Measurements from ENCODE around the gene GADL1. TPM values are rescaled to one million over a fixed set of nuclear protein-coding genes. Genes with fewer than 3 reads are reported as not detected.

The GADL1 gene
- total RNA-seq, 3 donors from 2014 or later = not detected

DNA sequence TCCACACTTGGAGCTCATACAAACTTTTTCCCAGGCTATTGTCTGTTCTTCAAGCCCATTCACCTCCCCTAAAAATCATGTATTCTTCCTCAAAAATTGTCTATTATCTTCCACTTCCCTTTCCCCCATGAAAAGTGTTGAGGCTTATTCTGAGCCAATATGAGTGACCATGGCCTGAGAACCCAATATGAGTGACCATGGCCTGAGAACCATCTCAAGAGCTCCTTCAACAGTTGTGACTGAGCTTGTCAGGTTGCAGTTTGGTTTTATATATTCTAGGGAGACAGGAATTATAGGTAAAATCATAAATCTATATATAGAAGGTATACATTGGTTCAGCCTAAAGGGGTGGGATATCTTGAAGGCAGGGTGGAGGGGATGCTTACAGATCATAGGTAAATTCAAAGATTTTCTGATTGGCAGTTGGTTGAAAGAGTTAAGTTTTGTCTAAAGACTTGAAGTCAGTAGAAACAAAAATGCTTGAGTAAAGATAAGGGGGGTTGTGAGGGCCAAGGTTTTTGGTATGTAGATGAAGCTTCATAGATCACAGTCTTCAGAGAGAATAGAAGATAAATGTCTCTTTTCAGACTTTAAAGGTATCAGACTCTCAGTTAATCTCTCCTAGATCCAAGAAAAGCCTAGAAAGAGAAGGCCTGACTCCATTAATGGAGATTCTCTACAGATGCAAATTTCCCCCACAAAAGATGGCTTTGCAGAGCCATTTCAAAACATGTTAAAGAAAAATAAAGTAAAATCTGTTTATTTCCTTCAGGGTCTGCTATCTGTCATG is 192.2 kb downstream of the GADL1 start:
- H3K4me3 Mint-ChIP-seq = no peak overlapping the region
- no peaks in the 10 kb centered on the region for H3K27me3 Mint-ChIP-seq (ENCODE audit: low read depth)
- no peak for DNase-seq
- H3K36me3 Mint-ChIP-seq (ENCODE audit: insufficient read depth) = peaks cover 30% of the 10 kb centered on the region
- no peak for ATAC-seq
- peaks cover 6% of the 10 kb centered on the region for H3K9me3 Mint-ChIP-seq
- peaks cover 8% of the 10 kb centered on the region for H3K4me1 Mint-ChIP-seq (ENCODE audit: low read depth)

GRCh38 chr3:30700702-30701321 is 193.6 kb downstream of the GADL1 start:
- no peak for ATAC-seq
- peaks cover 12% of the 10 kb centered on the region for H3K4me1 Mint-ChIP-seq (ENCODE audit: low read depth)

GRCh38 chr3:30699927-30700326 is 194.5 kb downstream of the GADL1 start:
- no peak overlapping the region for H3K4me3 Mint-ChIP-seq
- H3K9me3 Mint-ChIP-seq = no peaks in the 10 kb centered on the region
- ATAC-seq (no peak), DNase-seq (no peak)
- H3K27me3 Mint-ChIP-seq (ENCODE audit: low read depth) = no peaks in the 10 kb centered on the region
- H3K36me3 Mint-ChIP-seq (ENCODE audit: insufficient read depth) = peaks cover 48% of the 10 kb centered on the region
- peaks cover 18% of the 10 kb centered on the region for H3K4me1 Mint-ChIP-seq (ENCODE audit: low read depth)

More at GRCh38 chr3:30700702-30701321, 193.6 kb downstream of the GADL1 start:
- Mint-ChIP-seq H3K36me3 (ENCODE audit: insufficient read depth) (peaks cover 41% of the 10 kb centered on the region), H3K27me3 (ENCODE audit: low read depth) (no peaks in the 10 kb centered on the region), H3K4me3 (no peak overlapping the region), H3K9me3 (no peaks in the 10 kb centered on the region)
- DNase-seq = no peak

- peaks cover 19% of the 10 kb centered on the region for H3K4me1 Mint-ChIP-seq (ENCODE audit: low read depth)
- H3K27me3 Mint-ChIP-seq (ENCODE audit: low read depth) = no peaks in the 10 kb centered on the region
- H3K36me3 Mint-ChIP-seq (ENCODE audit: insufficient read depth) = peaks cover 56% of the 10 kb centered on the region
- H3K4me3 Mint-ChIP-seq = no peak overlapping the region
- DNase-seq (no peak), ATAC-seq (no peak)
- no peaks in the 10 kb centered on the region for H3K9me3 Mint-ChIP-seq
These were observed 195.9 kb downstream of the GADL1 start for GRCh38 chr3:30698549-30698948.

DNA sequence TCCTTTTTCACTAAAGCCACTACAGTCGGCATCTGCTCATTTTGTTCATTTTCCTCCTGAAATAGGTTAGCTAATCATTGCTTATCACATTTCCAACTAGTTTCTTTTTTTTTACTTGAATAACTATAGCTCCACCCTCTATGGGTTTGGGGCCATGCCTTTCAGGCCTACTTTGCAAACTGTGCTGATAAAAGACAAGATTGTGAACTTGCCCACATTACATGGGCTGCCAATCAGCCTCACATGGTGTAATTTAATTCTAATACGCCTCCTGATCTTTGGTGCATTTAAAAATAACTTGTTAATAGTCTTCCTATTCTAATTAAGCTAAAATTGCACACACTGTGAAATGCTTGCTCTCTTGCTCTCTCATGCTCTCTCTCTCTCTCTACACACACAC is 197.6 kb downstream of the GADL1 start:
- H3K4me3 Mint-ChIP-seq = no peak overlapping the region
- DNase-seq (no peak), ATAC-seq (no peak)
- H3K27me3 Mint-ChIP-seq (ENCODE audit: low read depth) = no peaks in the 10 kb centered on the region
- no peaks in the 10 kb centered on the region for H3K9me3 Mint-ChIP-seq
- H3K4me1 Mint-ChIP-seq (ENCODE audit: low read depth) = peaks cover 36% of the 10 kb centered on the region
- peaks cover 67% of the 10 kb centered on the region for H3K36me3 Mint-ChIP-seq (ENCODE audit: insufficient read depth)

GRCh38 chr3:30696403-30696819 is 198.1 kb downstream of the GADL1 start:
- no peak overlapping the region for H3K4me3 Mint-ChIP-seq
- no peak for DNase-seq
- no peak for ATAC-seq
- peaks cover 66% of the 10 kb centered on the region for H3K36me3 Mint-ChIP-seq (ENCODE audit: insufficient read depth)
- H3K27me3 Mint-ChIP-seq (ENCODE audit: low read depth) = no peaks in the 10 kb centered on the region
- H3K9me3 Mint-ChIP-seq = no peaks in the 10 kb centered on the region
- peaks cover 38% of the 10 kb centered on the region for H3K4me1 Mint-ChIP-seq (ENCODE audit: low read depth)

- Mint-ChIP-seq H3K4me1 (ENCODE audit: low read depth) (peaks cover 46% of the 10 kb centered on the region), H3K27me3 (ENCODE audit: low read depth) (no peaks in the 10 kb centered on the region), H3K4me3 (no peak overlapping the region), H3K9me3 (no peaks in the 10 kb centered on the region), H3K36me3 (ENCODE audit: insufficient read depth) (peaks cover 63% of the 10 kb centered on the region)
- no peak for DNase-seq
- no peak for ATAC-seq
These were observed 199.0 kb downstream of the GADL1 start for GRCh38 chr3:30695302-30696061.

GRCh38 chr3:30694668-30695067 is 199.8 kb downstream of the GADL1 start:
- H3K9me3 Mint-ChIP-seq = no peaks in the 10 kb centered on the region
- no peak for DNase-seq

DNA sequence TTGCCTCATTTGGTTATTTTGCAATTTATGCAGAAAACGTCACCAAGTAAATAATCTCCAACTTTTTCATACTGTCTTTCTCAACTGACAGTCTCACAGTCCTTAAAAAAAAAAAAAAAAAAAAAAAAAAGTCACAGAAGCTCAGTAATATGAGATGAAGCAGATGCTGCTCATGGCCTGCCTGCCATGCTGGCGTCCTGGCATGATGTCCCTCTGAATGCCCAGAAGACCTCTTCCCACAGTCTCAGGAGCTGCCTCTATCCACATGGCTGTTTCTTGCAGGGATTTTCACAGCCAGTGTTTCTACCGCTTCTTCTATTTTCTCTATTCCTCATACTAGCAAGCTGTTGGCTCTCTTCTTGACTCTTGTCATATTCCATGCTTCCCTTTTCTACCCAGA is 200.3 kb downstream of the GADL1 start:
- DNase-seq (no peak), ATAC-seq (no peak)
- Mint-ChIP-seq H3K4me3 (no peak overlapping the region), H3K27me3 (ENCODE audit: low read depth) (no peaks in the 10 kb centered on the region), H3K4me1 (ENCODE audit: low read depth) (peaks cover 58% of the 10 kb centered on the region), H3K9me3 (no peaks in the 10 kb centered on the region), H3K36me3 (ENCODE audit: insufficient read depth) (peaks cover 69% of the 10 kb centered on the region)

More at GRCh38 chr3:30694668-30695067, 199.8 kb downstream of the GADL1 start:
- Mint-ChIP-seq H3K27me3 (ENCODE audit: low read depth) (no peaks in the 10 kb centered on the region), H3K4me1 (ENCODE audit: low read depth) (peaks cover 54% of the 10 kb centered on the region), H3K36me3 (ENCODE audit: insufficient read depth) (peaks cover 69% of the 10 kb centered on the region), H3K4me3 (no peak overlapping the region)
- ATAC-seq = no peak

DNA sequence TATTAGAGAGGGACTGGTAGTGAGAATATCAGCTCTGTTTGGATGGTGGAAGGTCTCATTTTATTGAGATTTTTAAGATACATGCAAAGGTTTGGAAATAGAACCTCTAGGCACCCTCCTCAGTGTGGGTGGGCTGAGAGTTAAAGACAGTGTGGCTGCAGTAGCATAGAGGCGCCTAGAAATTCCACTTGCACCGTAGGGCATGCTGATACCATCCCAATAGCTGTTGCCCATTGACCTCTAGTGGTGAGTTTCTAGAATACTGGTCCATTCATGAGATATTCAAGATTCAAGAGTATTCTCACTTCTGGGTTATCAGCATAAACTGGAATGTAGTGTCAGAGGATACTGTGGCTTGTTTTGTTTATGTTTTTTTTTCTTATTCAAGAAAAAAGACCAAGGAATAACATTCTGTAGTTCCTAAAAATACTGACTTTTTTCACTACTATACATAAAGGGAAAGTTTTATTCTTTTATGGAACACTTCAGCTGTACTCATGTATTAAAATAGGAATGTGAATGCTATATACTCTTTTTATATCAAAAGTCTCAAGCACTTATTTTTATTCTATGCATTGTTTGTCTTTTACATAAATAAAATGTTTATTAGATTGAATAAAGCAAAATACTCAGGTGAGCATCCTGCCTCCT is 200.9 kb downstream of the GADL1 start:
- Mint-ChIP-seq H3K4me3 (no peak overlapping the region), H3K36me3 (ENCODE audit: insufficient read depth) (peaks cover 66% of the 10 kb centered on the region), H3K27me3 (ENCODE audit: low read depth) (no peaks in the 10 kb centered on the region), H3K4me1 (ENCODE audit: low read depth) (peaks cover 63% of the 10 kb centered on the region), H3K9me3 (no peaks in the 10 kb centered on the region)
- DNase-seq (peak; percentile 38), ATAC-seq (peak; percentile 78 to 82)

DNA sequence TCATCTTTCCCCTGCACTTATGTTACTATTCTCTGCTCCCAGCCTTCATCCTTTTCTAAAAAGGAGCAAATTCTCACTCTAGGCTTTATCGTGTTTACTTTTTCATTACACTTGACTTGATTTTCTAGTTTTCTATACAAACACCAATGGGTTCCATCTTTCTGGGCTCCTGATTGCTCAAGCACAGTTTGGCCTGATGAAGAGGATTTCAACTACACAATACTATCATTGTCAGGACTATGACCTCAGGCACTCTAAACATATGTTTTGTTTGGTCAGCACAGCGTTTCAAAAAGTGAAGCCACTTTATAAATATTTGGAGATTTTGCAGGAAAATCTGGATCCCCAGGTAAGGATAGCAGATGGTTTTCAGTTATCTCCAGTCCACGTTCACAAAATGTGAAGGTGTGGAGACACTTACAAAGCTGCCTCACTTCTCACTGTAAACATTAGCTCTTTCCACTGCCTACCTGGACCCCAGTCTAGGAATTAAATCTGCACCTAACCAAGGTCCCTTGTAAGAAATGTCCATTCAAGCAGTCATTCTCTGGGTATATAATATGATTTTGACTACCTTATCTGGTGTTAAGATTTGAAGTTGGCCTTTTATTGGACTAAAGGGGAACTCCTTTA is 201.8 kb downstream of the GADL1 start:
- no peaks in the 10 kb centered on the region for H3K9me3 Mint-ChIP-seq
- H3K36me3 Mint-ChIP-seq (ENCODE audit: insufficient read depth) = peaks cover 66% of the 10 kb centered on the region
- H3K4me3 Mint-ChIP-seq = no peak overlapping the region
- DNase-seq (no peak), ATAC-seq (no peak)
- H3K4me1 Mint-ChIP-seq (ENCODE audit: low read depth) = peaks cover 71% of the 10 kb centered on the region
- H3K27me3 Mint-ChIP-seq (ENCODE audit: low read depth) = no peaks in the 10 kb centered on the region

- Mint-ChIP-seq H3K36me3 (ENCODE audit: insufficient read depth) (peaks cover 65% of the 10 kb centered on the region), H3K9me3 (no peaks in the 10 kb centered on the region), H3K4me1 (ENCODE audit: low read depth) (peaks cover 74% of the 10 kb centered on the region), H3K4me3 (no peak overlapping the region), H3K27me3 (ENCODE audit: low read depth) (no peaks in the 10 kb centered on the region)
- DNase-seq (no peak), ATAC-seq (no peak)
These were observed 202.5 kb downstream of the GADL1 start for GRCh38 chr3:30691944-30692343.

DNA sequence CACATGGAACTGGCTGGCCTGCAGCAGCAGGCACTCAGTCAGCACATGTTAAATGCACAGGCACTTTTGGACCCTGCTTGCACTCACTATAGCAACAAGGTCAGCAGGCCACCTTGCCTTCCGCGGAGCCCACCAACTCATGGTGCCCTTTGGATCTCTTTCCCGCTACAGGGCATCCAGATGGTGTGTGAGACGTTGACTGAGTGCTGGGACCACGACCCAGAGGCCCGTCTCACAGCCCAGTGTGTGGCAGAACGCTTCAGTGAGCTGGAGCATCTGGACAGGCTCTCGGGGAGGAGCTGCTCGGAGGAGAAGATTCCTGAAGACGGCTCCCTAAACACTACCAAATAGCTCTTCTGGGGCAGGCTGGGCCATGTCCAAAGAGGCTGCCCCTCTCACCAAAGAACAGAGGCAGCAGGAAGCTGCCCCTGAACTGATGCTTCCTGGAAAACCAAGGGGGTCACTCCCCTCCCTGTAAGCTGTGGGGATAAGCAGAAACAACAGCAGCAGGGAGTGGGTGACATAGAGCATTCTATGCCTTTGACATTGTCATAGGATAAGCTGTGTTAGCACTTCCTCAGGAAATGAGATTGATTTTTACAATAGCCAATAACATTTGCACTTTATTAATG is 203.1 kb downstream of the GADL1 start:
- Mint-ChIP-seq H3K27me3 (ENCODE audit: low read depth) (no peaks in the 10 kb centered on the region), H3K9me3 (no peaks in the 10 kb centered on the region), H3K4me3 (no peak overlapping the region), H3K4me1 (ENCODE audit: low read depth) (peaks cover 77% of the 10 kb centered on the region), H3K36me3 (ENCODE audit: insufficient read depth) (peaks cover 66% of the 10 kb centered on the region)
- DNase-seq (no peak), ATAC-seq (no peak)
